Measurements from ENCODE around the gene P3H3.

P3H3 gene, protein sequence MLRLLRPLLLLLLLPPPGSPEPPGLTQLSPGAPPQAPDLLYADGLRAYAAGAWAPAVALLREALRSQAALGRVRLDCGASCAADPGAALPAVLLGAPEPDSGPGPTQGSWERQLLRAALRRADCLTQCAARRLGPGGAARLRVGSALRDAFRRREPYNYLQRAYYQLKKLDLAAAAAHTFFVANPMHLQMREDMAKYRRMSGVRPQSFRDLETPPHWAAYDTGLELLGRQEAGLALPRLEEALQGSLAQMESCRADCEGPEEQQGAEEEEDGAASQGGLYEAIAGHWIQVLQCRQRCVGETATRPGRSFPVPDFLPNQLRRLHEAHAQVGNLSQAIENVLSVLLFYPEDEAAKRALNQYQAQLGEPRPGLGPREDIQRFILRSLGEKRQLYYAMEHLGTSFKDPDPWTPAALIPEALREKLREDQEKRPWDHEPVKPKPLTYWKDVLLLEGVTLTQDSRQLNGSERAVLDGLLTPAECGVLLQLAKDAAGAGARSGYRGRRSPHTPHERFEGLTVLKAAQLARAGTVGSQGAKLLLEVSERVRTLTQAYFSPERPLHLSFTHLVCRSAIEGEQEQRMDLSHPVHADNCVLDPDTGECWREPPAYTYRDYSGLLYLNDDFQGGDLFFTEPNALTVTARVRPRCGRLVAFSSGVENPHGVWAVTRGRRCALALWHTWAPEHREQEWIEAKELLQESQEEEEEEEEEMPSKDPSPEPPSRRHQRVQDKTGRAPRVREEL

DNA sequence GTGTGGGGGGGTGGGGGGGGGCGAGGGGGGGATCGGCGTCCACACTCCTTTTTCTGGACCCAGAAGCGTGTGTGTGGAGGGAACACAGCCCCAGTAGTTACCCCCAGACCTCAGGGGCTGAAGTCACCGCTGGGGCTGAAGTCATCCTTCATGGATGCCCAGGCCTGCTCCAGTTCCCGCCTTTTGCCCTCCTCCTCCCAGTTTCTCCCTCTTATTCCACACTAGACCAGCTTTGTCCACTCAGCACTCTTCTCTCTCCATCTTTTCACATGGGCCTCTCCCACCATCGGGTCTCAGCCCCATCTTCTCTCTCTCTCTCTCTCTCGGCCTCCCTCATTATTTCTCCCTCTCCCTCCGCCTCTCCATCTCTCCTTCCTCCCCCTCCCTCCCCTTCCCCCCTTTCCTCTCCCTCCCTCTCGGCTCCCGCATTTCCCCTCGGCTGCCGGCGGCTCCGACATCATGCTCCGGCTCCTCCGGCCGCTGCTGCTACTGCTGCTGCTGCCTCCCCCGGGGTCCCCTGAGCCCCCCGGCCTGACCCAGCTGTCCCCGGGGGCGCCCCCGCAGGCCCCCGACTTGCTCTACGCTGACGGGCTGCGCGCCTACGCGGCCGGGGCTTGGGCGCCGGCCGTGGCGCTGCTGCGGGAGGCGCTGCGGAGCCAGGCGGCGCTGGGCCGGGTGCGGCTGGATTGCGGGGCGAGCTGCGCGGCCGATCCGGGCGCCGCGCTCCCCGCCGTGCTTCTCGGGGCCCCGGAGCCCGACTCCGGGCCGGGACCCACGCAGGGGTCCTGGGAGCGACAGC, at the start of gene P3H3:
Gene P3H3 (plus strand): TSS at position 426 of the 799 bp plus-strand sequence. CDS start 34 bp downstream, at position 460.
- no peak for DNase-seq (ENCODE audit: low read depth)

DNA sequence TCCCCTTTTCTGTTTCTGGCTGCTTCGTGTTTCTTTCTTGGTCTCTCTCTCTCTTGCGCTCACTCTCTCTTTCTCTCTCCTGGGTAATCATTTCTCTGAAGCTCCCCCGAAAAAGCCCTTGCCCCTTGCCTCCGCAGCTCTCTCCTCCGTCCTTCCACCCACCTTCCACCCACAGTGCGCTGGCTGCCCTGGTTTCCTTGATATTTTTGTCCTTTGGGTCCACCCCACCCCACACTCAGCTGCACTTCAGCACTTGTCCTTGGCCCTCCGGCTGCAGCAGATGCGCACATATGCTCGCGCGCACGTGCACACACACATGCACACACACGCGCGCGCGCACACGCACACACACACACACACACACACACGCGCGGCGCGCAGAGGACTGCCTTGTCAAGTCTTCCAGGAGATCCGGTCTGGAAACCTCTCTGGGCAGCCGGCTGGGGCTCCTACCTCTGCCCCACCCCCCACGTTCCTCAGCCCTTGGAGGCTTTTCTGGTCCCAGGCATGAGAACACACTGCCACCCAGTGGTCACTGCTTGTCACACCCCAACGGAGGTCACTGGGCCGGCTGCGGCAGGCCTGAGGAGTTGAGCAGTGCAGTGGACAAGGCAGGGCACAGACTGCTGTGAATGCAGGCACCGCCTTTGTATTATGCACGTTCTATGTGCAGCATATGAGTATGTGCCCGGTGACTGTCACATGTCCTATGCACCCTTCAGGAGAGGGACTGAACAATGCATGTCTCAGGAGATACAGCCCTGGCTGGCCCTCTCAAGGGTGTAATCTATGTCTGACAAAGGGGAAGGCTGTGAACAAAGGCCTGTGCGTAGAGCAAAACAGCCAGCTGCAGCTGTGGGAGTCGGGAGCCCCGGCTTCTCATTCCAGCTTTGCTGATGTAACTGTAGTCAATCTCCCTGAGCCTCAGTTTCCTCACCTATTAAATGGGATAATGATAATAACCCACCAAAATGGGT, 49.3 kb upstream of the P3H3 start:
- peak; percentile 86 for DNase-seq (ENCODE audit: low read depth)

DNA sequence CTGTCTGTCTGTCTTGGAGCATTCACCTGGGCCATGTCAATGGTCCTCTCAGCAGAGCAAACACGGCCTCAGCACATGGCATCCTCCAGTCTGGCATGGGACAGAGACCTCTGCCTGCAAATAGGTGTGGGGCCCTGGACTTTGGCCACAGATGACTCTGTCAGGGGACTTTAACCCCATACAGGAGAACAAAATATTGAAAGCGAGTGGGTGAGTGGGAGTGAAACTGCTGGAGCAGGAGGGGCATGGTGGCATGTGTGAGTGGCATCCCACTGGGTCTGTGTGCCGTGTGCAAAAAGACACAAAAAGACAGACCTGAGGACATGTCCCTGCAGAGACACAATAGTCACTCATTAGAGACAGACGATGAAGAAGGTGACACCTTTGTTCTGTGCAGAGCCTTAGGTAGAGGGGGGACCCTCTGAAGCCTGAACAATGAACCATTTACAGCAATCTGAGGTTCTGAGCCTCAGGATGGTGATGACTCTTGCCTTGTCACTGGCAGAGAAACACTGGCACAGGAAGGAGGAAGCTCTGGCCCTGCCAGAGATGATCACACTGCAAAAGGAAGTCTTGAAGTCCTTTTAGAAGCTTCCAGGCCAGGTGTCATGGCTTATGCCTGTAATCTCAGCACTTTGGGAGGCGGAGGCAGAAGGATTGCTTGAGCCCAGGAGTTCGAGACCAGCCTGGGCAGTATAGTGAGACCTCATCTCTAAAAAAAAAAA, 48.3 kb upstream of the P3H3 start:
- DNase-seq (ENCODE audit: low read depth) = no peak

DNA sequence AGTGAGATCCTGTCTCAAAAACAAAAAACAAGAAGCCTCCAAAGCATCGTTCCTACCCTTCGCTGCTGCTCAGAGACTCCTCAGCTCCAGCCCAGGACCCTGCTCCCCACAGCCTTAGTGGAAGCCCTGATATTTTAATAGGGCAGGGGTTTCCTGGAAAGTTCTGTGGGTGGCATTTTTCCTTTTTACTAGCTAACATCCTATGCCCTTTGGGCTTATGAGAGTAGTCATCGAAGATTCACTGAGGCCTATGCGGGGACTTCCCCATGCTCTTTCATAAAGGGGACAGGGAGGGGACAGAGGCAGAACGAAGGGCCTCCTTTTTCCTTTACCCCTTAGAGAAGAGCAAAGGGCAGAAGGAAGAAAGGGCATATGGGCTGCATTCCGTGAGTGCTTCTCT, 47.6 kb upstream of the P3H3 start:
- no peak for DNase-seq (ENCODE audit: low read depth)

DNA sequence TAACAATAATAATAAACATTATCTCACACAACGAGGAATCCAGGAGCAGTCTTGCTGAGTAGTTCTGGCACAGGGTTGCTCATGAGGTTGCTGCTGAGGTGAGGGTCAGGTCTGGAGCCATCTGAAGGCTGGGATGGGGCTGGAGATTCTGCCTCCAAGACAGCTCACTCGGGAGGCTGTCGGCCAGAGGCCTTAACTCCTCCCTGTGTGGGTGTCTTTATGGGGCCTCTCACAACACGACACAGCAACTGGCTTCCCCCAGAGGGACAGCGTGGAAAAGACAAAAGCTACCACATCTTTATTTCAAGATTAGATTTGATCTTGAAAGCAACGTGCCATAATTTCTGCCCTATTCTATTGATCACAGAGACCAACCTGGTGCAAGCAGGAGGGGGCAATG, 46.1 kb upstream of the P3H3 start:
- no peak for DNase-seq (ENCODE audit: low read depth)

DNA sequence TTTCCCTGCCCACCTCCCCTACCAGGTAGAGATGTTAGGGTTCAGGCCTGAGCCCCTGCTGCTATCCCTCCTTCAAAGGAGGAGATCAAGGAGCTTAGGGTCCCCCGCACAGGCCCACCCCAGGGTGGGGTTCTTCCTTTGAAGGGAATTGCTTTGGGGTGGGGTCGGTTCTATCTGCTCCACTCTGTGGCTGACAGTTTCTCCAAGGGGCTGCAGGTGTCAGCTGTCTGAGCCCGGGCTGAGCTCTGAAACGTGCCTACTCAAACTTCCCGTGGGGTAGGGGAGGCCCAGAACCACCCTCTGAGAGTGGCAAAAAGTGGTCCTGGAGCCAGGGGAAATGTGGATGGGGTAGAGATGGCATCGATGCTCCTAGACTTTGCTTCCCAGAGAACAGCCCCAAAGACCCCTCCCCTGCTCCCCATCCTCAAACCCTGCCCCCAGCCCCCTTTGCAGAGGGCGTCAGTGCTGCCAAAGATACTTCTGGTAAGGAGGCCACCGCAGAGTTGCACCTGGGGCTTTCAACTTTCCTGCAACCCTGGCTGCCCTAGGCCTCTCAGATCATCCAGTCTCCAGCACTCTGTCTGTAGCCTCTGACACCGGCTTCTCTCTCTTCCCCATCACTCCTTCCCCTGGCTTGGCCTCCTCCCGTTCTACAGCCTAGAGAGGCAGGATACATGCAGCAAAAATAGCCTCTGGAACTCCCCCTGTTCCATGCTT, 45.2 kb upstream of the P3H3 start:
- no peak for DNase-seq (ENCODE audit: low read depth)

DNA sequence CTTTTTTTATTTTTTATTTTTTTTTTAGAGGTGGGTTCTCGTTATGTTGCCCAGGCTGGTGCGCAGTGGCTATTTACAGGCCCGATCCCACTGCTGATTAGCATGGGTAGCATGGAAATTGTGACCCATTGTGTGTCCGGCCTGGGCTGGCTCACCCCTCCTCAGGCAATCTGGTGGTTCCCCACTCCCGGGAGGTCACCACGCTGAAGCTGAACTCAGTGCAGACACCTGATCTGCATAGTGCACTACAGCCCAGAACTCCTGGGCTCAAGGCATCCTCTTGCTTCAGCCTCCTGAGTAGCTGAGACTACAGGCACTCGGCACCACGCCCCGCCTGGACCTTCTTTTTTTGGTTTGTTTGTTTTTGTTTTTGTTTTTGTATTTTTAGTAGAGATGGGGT, 44.4 kb upstream of the P3H3 start:
- no peak for DNase-seq (ENCODE audit: low read depth)

DNA sequence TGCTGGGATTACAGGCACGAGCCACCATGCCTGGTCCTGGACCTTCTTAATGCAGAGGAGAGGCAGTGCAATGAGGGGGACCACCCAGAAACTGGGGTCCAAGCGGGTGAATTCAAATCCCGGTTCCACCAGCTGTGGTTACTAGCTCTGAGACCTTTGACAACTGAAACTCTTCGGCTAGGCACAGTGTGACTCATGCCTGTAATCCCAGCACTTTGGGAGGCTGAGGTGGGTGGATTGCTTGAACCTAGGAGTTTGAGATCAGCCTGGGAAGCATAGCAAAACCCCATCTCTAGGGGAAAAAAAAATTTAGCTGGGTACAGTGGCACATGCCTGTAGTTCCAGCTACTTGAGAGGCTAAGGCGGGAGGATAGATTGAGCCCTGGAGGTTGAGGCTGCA, 43.9 kb upstream of the P3H3 start:
- DNase-seq (ENCODE audit: low read depth) = no peak

DNA sequence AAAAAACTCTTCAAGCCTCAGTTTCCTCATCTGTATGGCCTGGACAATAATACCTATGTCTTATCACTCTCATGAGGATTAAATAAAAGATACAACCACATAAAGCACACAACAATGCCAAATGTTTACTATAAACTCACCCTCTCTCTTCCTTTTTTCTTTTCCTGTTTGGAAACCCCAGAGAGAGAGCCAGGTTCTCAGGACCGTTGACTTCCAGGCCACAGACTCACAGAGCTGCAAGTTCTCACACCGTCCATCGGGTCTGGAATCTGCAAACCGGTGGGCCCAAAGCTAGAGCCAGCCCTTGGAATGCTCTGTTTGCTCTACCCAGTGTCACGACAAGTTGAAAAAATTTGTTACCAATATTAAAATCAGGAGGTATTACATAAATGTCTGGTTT, 43.4 kb upstream of the P3H3 start:
- no peak for DNase-seq (ENCODE audit: low read depth)

DNA sequence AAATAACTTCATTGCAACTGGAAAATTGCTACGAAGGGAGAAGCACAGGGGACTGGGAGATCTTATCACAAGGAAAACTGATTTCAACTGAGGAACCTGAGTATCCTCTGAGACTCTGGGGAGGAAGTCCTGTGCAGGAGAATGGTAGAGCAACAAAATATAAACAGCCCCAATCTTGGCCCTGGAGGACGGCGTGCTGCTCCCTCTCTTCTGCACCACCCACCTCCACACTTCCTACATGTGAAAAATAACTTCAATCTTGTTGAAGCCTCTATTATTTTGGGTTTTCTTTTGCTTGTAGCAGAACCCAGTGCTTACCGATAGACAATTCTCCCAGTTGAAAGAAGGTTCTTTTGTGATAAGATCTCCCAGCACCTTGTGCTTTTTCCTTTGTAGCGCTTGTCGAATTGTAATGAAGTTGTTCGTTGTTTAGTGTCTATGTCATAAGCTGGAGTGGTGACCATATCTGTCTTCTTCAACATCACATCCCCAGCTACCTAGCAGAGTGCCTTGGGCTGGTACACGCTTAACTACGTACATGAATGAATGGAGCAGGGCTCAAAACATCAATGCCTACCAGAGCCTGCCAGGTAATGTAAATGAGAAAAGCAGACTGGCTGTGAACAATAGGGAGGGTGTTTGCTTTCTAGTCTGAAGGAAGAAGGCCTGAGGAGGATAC, 41.7 kb upstream of the P3H3 start:
- DNase-seq (ENCODE audit: low read depth) = no peak

DNA sequence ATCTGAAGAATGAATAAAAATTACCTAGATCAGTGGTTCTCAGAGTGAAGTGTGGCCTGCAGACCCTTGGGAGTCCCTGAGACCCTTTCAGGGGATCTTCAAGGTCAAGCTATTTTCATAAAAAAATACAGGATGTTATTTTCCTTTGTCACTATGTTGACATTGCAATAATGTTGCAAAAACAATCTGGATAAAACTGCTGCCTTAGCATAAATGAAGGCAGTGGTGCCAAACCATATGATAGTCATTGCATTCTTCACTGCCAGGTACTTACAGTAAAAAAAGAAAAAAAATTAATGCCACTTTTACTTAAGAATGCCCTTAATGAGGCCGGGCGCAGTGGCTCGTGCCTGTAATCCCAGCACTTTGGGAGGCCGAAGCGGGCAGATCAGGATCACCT, 40.9 kb upstream of the P3H3 start:
- DNase-seq (ENCODE audit: low read depth) = no peak

DNA sequence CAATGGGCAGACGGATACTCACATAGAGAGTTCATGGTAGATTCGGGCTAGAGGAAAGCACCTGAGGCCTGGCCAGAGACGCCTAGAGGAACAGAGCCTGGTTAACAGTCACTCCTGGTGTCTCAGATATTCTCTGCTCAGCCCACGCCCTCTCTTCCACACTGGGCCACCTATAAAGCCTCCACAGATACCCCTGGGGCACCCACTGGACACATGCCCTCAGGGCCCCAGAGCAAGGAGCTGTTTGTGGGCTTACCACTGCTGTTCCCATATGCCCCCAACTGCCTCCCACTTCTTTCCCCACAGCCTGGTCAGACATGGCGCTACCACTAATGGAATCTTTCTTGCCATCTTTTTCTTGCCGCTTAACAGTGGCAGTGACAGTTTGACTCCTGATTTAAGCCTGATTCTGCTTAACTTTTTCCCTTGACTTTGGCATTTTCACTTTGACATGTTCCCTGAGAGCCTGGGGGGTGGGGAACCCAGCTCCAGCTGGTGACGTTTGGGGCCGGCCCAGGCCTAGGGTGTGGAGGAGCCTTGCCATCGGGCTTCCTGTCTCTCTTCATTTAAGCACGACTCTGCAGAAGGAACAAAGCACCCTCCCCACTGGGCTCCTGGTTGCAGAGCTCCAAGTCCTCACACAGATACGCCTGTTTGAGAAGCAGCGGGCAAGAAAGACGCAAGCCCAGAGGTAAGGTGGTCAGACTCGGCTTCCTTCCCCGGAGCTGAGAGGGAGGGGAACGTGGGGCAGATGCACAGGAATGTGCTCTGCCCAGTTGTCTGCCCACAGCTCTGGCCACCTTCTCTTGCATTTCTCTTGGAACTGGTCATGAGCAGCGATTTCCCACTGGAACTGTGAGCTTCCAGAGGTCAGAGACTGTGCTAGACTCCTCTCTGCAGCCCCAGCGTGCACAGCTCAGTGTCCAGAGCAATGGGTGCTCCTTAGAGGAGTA, 39.0 kb upstream of the P3H3 start, which contains the start of gene CD4:
Gene CD4 (plus strand): TSS at position 557 of the 953 bp plus-strand sequence. CDS start 10,611 bp downstream, outside the sequence.
- DNase-seq (ENCODE audit: low read depth) = no peak

DNA sequence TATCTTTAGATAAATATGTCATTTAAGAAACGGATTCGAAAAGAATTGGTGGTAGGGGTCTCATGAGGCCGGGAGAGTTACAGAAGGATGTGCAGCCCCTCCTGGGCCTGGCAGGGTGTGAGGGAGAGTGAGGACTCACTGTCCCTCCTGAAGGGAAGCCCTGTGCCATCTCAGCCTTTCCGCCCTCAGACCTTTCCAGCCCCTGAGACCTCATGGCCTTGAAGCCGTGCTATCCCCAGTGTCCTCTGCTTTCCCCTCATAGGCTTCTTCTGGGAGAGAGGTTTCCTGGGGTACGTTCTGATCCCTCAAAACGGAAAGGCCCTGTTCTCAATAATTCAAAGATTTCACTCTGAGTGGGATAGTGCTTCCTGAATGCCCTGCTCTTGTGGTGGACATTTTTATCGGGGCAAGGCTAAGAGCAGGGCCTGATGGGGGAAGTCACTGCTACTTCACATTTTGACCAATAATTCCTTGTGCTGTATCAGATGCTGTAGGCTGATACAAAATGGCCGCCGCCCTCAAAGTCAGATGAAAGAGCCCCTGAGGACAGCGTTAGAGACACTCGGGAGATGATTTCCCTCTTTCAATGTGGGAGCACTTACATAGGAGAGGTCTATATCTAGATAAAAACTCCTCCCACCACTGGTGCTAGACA, 37.6 kb upstream of the P3H3 start:
- no peak for DNase-seq (ENCODE audit: low read depth)

DNA sequence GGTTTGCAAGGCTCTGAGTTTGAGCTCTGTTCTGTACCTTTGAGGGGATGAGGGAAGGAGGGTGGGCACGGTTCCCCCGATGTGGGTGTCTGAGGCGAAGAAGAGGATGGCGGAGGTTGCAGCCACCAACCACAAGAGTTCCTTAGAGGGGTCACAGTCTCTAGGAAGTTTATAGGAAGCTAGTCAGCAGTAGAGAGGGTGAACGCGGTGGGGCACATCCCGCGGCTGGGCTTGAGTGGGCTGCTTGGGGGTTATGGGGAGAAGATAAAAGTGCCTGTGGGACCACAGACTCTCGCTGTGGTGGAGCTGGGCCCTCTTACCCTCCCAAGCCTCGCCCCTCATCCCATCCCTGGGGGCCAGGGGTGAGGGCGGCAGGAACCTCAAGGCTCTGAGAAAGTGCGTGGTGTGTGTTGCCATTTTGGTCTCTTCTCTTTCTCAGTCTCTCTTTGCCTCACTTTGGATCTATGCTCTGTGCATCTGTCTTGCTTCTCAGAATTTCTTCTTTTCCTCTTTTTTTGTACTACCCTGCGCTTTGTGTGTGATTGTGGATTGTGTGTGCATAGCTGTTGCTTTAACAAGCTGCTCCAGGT, 36.2 kb upstream of the P3H3 start:
- no peak for DNase-seq (ENCODE audit: low read depth)

DNA sequence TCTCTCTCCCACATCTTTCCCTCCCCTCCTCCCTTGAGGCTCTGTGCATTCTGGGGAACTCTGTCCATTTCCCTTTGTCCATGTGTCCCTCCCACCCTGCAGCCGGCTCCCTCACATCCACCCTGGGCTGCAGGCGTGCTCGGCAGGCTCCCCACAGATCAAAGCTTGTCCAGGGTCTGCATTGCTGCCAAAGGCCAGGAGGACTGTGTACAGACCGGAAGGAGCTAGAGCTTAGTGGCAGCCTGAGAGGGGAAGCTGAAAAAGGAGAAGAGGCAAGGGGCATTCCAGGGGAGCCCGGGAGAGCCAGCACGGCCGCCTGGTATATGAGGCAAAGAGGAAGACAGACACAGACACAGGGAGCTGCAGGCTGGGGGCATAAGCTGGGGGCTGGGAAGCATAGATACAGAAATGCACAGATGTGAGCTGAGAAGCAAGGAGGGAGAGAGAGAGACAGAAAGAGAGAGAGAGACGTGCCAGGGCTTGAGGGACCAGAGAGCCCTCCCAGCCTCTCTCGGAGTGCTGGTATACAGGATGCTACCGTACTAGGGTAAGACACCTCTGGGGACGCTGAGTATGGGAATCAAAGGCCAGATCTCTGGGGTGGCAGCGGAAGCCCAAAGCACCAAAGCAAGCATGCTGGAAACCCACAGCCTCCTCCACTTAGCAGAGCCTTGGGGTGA, 35.5 kb upstream of the P3H3 start:
- no peak for DNase-seq (ENCODE audit: low read depth)

DNA sequence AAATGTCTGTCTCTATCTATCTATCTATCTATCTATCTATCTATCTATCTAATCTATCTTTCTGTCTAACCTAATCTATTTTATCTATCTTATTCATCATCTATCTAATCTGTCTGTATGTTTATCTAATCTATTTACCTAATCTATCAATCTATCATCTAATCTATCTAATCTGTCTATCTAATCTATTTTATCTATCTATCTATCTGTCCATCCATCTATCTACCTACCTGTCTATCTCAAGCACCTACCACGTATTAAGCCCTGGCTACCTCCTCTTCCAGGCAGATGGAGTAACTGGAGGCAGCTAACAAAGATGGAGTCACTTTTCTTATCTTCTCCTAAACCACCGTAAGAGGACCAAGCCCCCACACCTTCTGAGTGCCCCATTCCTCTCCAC, 33.1 kb upstream of the P3H3 start:
- DNase-seq (ENCODE audit: low read depth) = no peak

DNA sequence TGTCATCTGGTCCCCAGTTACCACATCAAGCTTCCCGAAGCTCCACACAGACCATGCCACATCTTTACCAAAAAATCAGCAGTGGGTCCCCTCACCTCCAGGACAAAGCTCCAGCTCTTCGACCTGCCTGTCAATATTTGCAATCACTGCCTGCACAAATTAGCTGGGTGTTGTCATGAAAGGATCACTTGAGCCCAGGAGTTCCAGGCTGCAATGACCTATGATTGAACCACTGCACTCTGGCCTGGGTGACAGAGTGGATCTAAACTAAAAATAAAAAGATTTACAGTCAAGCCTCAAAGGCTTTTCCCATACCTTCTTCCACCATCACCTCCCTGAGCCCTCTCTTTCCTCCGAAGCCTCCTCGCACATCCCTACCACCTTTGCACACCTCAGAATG, 31.6 kb upstream of the P3H3 start:
- no peak for DNase-seq (ENCODE audit: low read depth)

Data from fibroblast of the conjunctiva (primary cell).